Gastroesophageal sphincter (tissue), 3 donors: ENCODE measurements around the gene ARMC9.

Experiments used
- CTCF ChIP-seq, 4 experiments: fragments of 200-600 bp in 2 of 4; fragments of 450-650 bp in 2 of 4; sonication (generic) in 1 of 4; IDR thresholded peaks; one replicate each; pipeline ENCODE4 v1.5.1; 2017 to 2019; ENCODE audit warnings: antibody characterized with exemption in 4 of 4, mild to moderate bottlenecking in 2 of 4, moderate library complexity in 2 of 4
- POLR2A ChIP-seq, 2 donors: fragments of 450-650 bp; IDR thresholded peaks; one replicate each; pipeline ENCODE4 v1.6.1; 2017; ENCODE audit warnings: antibody characterized with exemption in 2 of 2, mild to moderate bottlenecking in 2 of 2, moderate library complexity in 1 of 2
- POLR2AphosphoS5 ChIP-seq: sonication (generic); formaldehyde crosslinking; IDR thresholded peaks from one replicate; pipeline ENCODE4 v1.6.1; 2017; ENCODE audit warnings: antibody characterized with exemption

GRCh38 chr2:231185886-231186285 is 12.5 kb upstream of the ARMC9 start:
- TF ChIP-seq CTCF (IDR thresholded peaks at IDR 0.05) (no peak), POLR2A (IDR thresholded peaks at IDR 0.05) (no peak), POLR2AphosphoS5 (no peak)
